CMK (cell line): ENCODE results near the gene DAPK3.
"Not testable (repeated sequence)": the region's sequence is repeated elsewhere in the genome, so short reads cannot be mapped to it uniquely, and the experiment has no call there.

Experiments used
- DNase-seq: peaks from one replicate; pipeline ENCODE4 v3.0.0-alpha.2; 2010; ENCODE audit warnings: low read depth

The DAPK3 gene

GRCh38 chr19:3978145-3978544, 7.2 kb upstream of the DAPK3 start:
- DNase-seq, result no peak

- peak; percentile 52 for DNase-seq
These were observed 6.6 kb upstream of the DAPK3 start for GRCh38 chr19:3977242-3978143.

GRCh38 chr19:3976495-3977241, 5.8 kb upstream of the DAPK3 start:
- DNase-seq, result peak; percentile 51

GRCh38 chr19:3975637-3976087, 4.8 kb upstream of the DAPK3 start:
- DNase-seq, result no peak

GRCh38 chr19:3975144-3975543, 4.2 kb upstream of the DAPK3 start:
- DNase-seq, result no peak

- no peak for DNase-seq
These were observed 539 bp downstream of the DAPK3 start for GRCh38 chr19:3970313-3970807.

GRCh38 chr19:3969435-3970312, 1.2 kb downstream of the DAPK3 start:
- DNase-seq, result no peak

GRCh38 chr19:3968556-3969434, 2.1 kb downstream of the DAPK3 start:
- DNase-seq, result no peak

GRCh38 chr19:3967983-3968382, 2.9 kb downstream of the DAPK3 start:
- not testable (repeated sequence) for DNase-seq

- no peak for DNase-seq
These were observed 4.6 kb downstream of the DAPK3 start for GRCh38 chr19:3966051-3967017.

GRCh38 chr19:3964256-3965194, 6.4 kb downstream of the DAPK3 start:
- DNase-seq, result no peak

GRCh38 chr19:3963458-3964255, 7.2 kb downstream of the DAPK3 start:
- no peak for DNase-seq

- no peak for DNase-seq
These were observed 9.9 kb downstream of the DAPK3 start for GRCh38 chr19:3961007-3961406.

GRCh38 chr19:3959766-3960131, 11.2 kb downstream of the DAPK3 start:
- no peak for DNase-seq

GRCh38 chr19:3958836-3959765, 11.8 kb downstream of the DAPK3 start:
- no peak for DNase-seq

GRCh38 chr19:3955688-3956087, 15.2 kb downstream of the DAPK3 start:
- DNase-seq, result no peak

GRCh38 chr19:3955276-3955675, 15.6 kb downstream of the DAPK3 start:
- DNase-seq, result not testable (repeated sequence)
